Measurements from ENCODE around the gene PLPP4.

- TF ChIP-seq, protein P1, sequence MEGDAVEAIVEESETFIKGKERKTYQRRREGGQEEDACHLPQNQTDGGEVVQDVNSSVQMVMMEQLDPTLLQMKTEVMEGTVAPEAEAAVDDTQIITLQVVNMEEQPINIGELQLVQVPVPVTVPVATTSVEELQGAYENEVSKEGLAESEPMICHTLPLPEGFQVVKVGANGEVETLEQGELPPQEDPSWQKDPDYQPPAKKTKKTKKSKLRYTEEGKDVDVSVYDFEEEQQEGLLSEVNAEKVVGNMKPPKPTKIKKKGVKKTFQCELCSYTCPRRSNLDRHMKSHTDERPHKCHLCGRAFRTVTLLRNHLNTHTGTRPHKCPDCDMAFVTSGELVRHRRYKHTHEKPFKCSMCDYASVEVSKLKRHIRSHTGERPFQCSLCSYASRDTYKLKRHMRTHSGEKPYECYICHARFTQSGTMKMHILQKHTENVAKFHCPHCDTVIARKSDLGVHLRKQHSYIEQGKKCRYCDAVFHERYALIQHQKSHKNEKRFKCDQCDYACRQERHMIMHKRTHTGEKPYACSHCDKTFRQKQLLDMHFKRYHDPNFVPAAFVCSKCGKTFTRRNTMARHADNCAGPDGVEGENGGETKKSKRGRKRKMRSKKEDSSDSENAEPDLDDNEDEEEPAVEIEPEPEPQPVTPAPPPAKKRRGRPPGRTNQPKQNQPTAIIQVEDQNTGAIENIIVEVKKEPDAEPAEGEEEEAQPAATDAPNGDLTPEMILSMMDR (IDR thresholded peaks at IDR 0.05; ENCODE audit: low read depth, low read length): no peak
- TF ChIP-seq EZH2phosphoT487 (IDR thresholded peaks at IDR 0.05; ENCODE audit: low read depth): no peak
Measured at GRCh38 chr10:120420421-120420820, 36.6 kb upstream of the PLPP4 start.

All from OCI-LY3 (cell line).